BE2C (cell line): ENCODE data around the gene TRMT61A.

Source experiments
- DNase-seq: peaks from one replicate; pipeline ENCODE4 v3.0.0-alpha.2; 2020
- H3K27me3 ChIP-seq: fragments of 250-450 bp; sonication (Bioruptor Pico); 2 replicates; pipeline ENCODE4 v1.5.1; 2020; ENCODE audit warnings: mild to moderate bottlenecking
- H3K36me3 ChIP-seq: fragments of 250-450 bp; sonication (Bioruptor Pico); 2 replicates; pipeline ENCODE4 v1.5.1; 2020; ENCODE audit warnings: mild to moderate bottlenecking
- H3K4me1 ChIP-seq: fragments of 250-450 bp; sonication (Bioruptor Pico); 2 replicates; pipeline ENCODE4 v1.5.1; 2020
- H3K4me3 ChIP-seq: 2 replicates; pipeline ENCODE4 v1.5.1; 2011; ENCODE audit warnings: low read depth, low read length
- H3K9me3 ChIP-seq: fragments of 250-450 bp; sonication (Bioruptor Pico); 2 replicates; pipeline ENCODE4 v1.5.1; 2020
- TF ChIP-seq, protein P1 (sequence below): IDR thresholded peaks from 2 replicates; pipeline ENCODE4 v1.5.1; 2012; ENCODE audit warnings: mild to moderate bottlenecking, low read depth, low read length

TRMT61A gene

DNA sequence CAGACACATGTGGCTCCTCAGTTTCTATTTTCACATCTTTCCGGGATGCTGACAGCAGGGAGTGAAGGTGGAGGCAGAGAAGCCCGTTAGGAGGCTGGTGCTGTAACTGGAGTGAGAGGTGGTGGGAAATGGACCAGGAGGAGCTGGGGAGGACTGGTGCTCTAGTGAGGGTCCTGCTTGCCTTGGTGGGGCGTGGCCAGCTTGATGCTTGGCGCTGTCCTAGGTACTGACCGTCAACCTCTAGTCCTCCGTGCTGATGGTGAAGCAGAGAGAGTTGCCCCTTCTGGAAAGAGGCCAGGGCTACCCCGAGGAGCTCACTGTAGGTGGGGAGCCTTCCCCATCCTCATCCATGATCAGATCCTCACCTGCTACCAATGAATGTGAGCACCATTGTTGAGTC lies 1.4 kb downstream of the TRMT61A start:
- TF ChIP-seq, protein P1, sequence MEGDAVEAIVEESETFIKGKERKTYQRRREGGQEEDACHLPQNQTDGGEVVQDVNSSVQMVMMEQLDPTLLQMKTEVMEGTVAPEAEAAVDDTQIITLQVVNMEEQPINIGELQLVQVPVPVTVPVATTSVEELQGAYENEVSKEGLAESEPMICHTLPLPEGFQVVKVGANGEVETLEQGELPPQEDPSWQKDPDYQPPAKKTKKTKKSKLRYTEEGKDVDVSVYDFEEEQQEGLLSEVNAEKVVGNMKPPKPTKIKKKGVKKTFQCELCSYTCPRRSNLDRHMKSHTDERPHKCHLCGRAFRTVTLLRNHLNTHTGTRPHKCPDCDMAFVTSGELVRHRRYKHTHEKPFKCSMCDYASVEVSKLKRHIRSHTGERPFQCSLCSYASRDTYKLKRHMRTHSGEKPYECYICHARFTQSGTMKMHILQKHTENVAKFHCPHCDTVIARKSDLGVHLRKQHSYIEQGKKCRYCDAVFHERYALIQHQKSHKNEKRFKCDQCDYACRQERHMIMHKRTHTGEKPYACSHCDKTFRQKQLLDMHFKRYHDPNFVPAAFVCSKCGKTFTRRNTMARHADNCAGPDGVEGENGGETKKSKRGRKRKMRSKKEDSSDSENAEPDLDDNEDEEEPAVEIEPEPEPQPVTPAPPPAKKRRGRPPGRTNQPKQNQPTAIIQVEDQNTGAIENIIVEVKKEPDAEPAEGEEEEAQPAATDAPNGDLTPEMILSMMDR, result no peak
- H3K4me3 ChIP-seq, result peak overlapping the region; percentile 99
- no peak for DNase-seq
- no peaks in the 10 kb centered on the region for H3K27me3 ChIP-seq
- peaks cover 5% of the 10 kb centered on the region; the same call in 1 of the 2 replicates for H3K4me1 ChIP-seq
- no peaks in the 10 kb centered on the region for H3K9me3 ChIP-seq
- H3K36me3 ChIP-seq, result peaks cover 48% of the 10 kb centered on the region

DNA sequence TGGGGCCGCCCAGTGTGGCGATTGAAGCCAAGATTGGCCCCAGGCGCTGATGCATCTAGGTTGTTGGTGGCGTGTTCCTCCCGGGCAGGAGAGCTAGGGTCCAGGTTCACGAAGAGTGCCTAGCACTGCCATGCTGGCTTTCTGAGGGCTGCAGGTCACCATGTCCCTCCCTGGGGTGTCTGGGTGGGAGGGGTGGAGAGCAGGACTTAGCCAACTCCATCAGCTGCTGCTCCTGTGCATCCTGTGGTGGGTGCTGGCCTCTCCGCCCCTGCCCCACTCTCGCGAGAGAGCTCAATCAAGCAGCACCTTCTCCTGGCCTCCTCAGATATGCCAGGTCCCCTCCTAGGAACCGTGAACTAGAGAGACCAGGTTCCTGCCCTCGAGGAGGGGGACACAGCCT lies 1.8 kb downstream of the TRMT61A start:
- Histone ChIP-seq H3K4me1 (peaks cover 5% of the 10 kb centered on the region; the same call in 1 of the 2 replicates), H3K36me3 (peaks cover 51% of the 10 kb centered on the region), H3K9me3 (no peaks in the 10 kb centered on the region), H3K27me3 (no peaks in the 10 kb centered on the region), H3K4me3 (no peak overlapping the region; the same call in 1 of the 2 replicates)
- TF ChIP-seq, protein P1, result no peak
- DNase-seq, result no peak

DNA sequence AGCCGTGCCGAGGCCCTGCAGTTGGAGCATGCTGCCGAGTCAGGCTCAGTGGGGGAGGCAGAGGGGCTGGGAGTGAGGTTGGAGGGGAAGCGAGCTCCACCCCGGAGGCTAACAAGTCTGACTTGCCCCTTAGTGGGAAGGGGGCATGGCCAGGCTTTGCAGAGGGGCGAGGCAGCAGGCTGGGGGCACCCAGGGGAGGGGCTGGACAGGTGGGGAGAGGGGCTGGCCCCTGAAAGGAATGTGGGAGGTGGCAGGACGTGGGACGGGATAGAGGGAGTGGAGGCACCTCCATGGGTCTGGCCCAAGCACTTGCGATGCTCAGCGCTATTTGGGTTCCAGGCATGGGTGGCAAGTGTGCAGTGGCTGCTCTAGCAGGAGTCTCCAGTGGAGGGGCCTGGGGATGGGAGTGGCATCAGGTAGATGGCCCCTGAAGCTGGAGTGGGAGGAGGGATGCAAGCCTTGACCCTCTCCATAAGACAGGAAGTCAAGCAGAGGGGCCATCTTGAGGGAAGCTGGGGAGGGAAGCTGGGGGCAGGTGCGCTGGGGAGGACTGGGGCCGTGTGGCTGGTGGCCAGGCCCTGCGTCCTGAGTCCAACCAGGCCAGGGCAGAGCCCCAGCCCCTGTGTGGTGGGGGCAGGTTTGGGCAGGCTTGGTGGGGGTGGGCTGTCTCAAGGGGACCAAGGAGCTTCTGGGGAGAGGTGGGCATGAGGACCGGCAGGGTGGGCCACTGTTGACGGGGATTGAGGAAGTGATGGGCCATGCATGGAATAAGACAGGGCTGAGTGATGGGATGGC lies 2.6 kb downstream of the TRMT61A start:
- no peak for DNase-seq
- no peaks in the 10 kb centered on the region for H3K9me3 ChIP-seq
- no peaks in the 10 kb centered on the region for H3K27me3 ChIP-seq
- peaks cover 54% of the 10 kb centered on the region for H3K36me3 ChIP-seq
- TF ChIP-seq, protein P1, result no peak
- no peak overlapping the region for H3K4me3 ChIP-seq
- H3K4me1 ChIP-seq, result peaks cover 5% of the 10 kb centered on the region; the same call in 1 of the 2 replicates

DNA sequence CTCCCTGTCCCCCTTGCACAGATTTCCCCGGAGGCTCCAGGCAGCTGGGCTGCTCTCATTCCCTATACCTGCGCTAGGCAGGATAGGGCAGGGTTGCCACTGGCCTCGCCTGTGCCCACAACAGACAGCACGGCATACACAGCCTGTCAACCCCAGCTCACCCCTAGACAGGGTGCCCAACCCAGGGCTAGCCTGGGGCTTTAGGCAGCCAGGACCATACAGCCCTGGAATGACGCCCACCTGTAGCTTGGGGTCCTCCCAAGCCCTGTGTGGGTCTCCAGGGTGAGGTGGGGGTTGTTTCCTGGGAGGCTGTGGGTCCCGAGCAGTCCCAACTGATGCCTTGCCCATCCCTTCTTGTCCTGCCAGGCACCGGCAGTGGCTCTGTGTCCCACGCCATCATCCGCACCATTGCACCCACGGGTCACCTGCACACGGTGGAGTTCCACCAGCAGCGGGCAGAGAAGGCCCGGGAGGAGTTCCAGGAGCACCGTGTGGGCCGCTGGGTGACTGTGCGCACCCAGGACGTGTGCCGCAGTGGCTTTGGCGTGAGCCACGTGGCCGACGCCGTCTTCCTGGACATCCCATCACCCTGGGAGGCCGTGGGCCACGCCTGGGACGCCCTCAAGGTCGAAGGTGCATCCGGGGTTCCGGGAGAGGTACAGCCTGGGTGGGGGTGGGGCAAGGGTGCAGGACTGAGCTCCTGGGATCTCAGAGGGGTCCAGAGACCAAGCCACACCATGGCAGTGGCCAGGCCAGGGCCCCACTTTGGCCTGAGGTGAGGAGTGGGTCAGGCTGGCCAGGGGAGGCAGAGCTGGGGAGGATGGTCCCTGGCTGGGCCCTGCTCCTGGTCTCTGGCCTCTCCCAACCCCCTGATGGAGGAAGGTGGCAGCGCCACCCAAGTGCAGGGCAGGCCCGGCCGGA lies 3.5 kb downstream of the TRMT61A start:
- Histone ChIP-seq H3K27me3 (no peaks in the 10 kb centered on the region), H3K9me3 (no peaks in the 10 kb centered on the region), H3K36me3 (peaks cover 55% of the 10 kb centered on the region), H3K4me3 (no peak overlapping the region), H3K4me1 (peaks cover 5% of the 10 kb centered on the region; the same call in 1 of the 2 replicates)
- TF ChIP-seq, protein P1, result no peak
- DNase-seq, result no peak

DNA sequence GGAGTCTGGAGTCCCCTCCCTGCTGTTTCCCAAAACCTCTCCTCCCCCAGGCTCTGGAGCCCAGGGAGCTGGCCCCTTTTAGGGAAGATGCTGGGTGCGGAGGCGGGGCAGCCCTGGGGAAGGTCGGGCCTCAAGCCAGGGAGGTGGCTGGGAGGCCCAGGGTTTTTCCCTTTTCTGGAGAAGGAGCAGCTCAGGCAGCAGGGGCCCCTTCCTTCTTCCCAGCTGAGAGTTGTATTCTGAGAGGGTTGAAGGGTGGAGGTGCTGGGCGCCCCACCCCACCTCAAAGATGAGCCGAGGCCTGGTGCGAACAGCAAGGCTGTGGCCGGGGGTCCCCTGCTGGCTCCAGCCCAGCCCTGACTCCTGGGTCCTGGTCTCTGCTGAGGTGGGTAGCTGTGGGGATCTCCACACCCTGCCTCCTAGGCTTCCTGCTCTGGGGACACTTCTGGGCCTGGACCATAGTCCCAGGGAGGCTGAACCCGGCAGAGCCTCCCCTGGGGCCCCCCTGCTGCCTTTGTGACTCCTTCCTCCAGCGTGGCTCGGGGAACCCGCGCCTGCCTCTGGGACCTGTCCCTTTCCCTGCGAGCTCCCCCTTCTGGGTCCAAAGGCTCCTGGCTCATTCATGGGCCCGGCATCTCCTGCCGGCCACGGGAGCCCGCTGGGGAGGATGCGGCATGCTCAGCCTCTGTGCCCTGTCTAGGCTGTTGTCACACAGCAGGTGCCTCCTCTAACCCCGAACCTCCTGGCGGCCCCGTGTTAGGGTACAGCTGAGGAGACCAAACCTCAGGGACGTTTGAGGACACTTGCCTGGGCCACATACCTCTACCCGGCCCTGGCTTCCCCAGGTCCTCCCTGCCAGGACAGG lies 4.4 kb downstream of the TRMT61A start:
- no peaks in the 10 kb centered on the region for H3K9me3 ChIP-seq
- H3K4me3 ChIP-seq, result no peak overlapping the region
- DNase-seq, result no peak
- TF ChIP-seq, protein P1, result no peak
- no peaks in the 10 kb centered on the region for H3K27me3 ChIP-seq
- peaks cover 2% of the 10 kb centered on the region; the same call in 1 of the 2 replicates for H3K4me1 ChIP-seq
- peaks cover 55% of the 10 kb centered on the region for H3K36me3 ChIP-seq
